ENCODE data around the gene POLR2M.

GRCh38 chr15:57726411-57726810 lies 19.9 kb downstream of the POLR2M start:
- TF ChIP-seq POLR2A (IDR thresholded peaks at IDR 0.05; ENCODE audit: low read depth, low read length) (no peak), POLR2AphosphoS5 (IDR thresholded peaks at IDR 0.05; ENCODE audit: low read depth, low read length) (no peak), POU2F2 (IDR thresholded peaks at IDR 0.05; ENCODE audit: low read depth, low read length) (no peak), TAF1 (IDR thresholded peaks at IDR 0.05; ENCODE audit: low read depth, low read length) (no peak)

Data from GM12891 (cell line).